T-helper 1 cell treated with Interleukin-12 subunit alpha and Interleukin-12 subunit beta and Interleukin-4 antibody, amounts not matched to agents 30 μg/mL and 1 μg/mL, for 36 hours (primary cell): Measurements from ENCODE around the gene LCN1.

Experiments used
- H3K27ac Mint-ChIP-seq: one replicate; pipeline ENCODE4 v1.8.0; 2021; ENCODE audit warnings: mild to moderate bottlenecking, mixed read lengths
- H3K27me3 Mint-ChIP-seq: one replicate; pipeline ENCODE4 v1.8.0; 2021; ENCODE audit warnings: low read depth, mixed read lengths
- H3K36me3 Mint-ChIP-seq: one replicate; pipeline ENCODE4 v1.8.0; 2021; ENCODE audit warnings: low read depth, mixed read lengths
- H3K4me1 Mint-ChIP-seq: one replicate; pipeline ENCODE4 v1.8.0; 2021; ENCODE audit warnings: low read depth, mixed read lengths
- H3K4me3 Mint-ChIP-seq: one replicate; pipeline ENCODE4 v1.8.0; 2021; ENCODE audit warnings: mild to moderate bottlenecking, moderate library complexity, mixed read lengths
- H3K9me3 Mint-ChIP-seq: one replicate; pipeline ENCODE4 v1.8.0; 2021; ENCODE audit warnings: mixed read lengths

The LCN1 gene

GRCh38 chr9:135572233-135572632 is 51.0 kb downstream of the LCN1 start:
- H3K4me3 Mint-ChIP-seq, result no peak overlapping the region
- H3K36me3 Mint-ChIP-seq, result no peaks in the 10 kb centered on the region
- peaks cover 8% of the 10 kb centered on the region for H3K27me3 Mint-ChIP-seq
- H3K9me3 Mint-ChIP-seq, result peaks cover 6% of the 10 kb centered on the region
- H3K4me1 Mint-ChIP-seq, result no peaks in the 10 kb centered on the region
- H3K27ac Mint-ChIP-seq, result no peak overlapping the region

GRCh38 chr9:135573124-135573523 is 51.9 kb downstream of the LCN1 start:
- Mint-ChIP-seq H3K36me3 (no peaks in the 10 kb centered on the region), H3K27me3 (peaks cover 8% of the 10 kb centered on the region), H3K9me3 (peaks cover 6% of the 10 kb centered on the region), H3K4me1 (no peaks in the 10 kb centered on the region), H3K27ac (no peak overlapping the region), H3K4me3 (no peak overlapping the region)

- no peaks in the 10 kb centered on the region for H3K4me1 Mint-ChIP-seq
- no peaks in the 10 kb centered on the region for H3K36me3 Mint-ChIP-seq
- H3K4me3 Mint-ChIP-seq, result no peak overlapping the region
Observed at GRCh38 chr9:135574331-135574730, 53.1 kb downstream of the LCN1 start.

GRCh38 chr9:135574943-135575342 is 53.7 kb downstream of the LCN1 start:
- no peaks in the 10 kb centered on the region for H3K9me3 Mint-ChIP-seq
- no peaks in the 10 kb centered on the region for H3K4me1 Mint-ChIP-seq
- peaks cover 3% of the 10 kb centered on the region for H3K27me3 Mint-ChIP-seq
- H3K27ac Mint-ChIP-seq, result no peak overlapping the region
- H3K4me3 Mint-ChIP-seq, result no peak overlapping the region
- H3K36me3 Mint-ChIP-seq, result no peaks in the 10 kb centered on the region

More at GRCh38 chr9:135574331-135574730, 53.1 kb downstream of the LCN1 start:
- peaks cover 1% of the 10 kb centered on the region for H3K9me3 Mint-ChIP-seq
- no peak overlapping the region for H3K27ac Mint-ChIP-seq
- H3K27me3 Mint-ChIP-seq, result peaks cover 4% of the 10 kb centered on the region
